Posterior vena cava (tissue), 2 donors: ENCODE data around the gene RNF223. TPM values are rescaled to one million over a fixed set of nuclear protein-coding genes. Genes with fewer than 3 reads are reported as not detected.
"Not testable (repeated sequence)": the region's sequence is repeated elsewhere in the genome, so short reads cannot be mapped to it uniquely, and the experiment has no call there.

Experiments
- DNase-seq: peaks from one replicate; pipeline ENCODE4 v3.0.0-alpha.2; 2020; ENCODE audit warnings: low spot score
- intact Hi-C, 2 donors: fragments of 100-400 bp; cut with DNase I; formaldehyde crosslinking; loops; one replicate each; pipeline versions ENCODE4 v1.14.1 to v1.14.2; 2022 to 2023
- total RNA-seq, 2 donors: library from RNA; stranded (reverse); fragmentation: NEBNext Ultra II Directional; extraction: Animal tissue kit (Norgen Biotek cat#: 25700); gene quantifications; one replicate each; pipeline ENCODE4 v1.2.1, GENCODE V29; 2021
- donor health status: DM: yes; HTN: yes; CAD: no.
- donor health status: DM: yes; HTN: yes; CAD: no.

RNF223 gene
- total RNA-seq, 2 donors from 2014 or later: not detected

- intact Hi-C loops: not testable (repeated sequence)
Observed at GRCh38 chr1:1065940-1066304, 8.2 kb downstream of the RNF223 start.

DNA sequence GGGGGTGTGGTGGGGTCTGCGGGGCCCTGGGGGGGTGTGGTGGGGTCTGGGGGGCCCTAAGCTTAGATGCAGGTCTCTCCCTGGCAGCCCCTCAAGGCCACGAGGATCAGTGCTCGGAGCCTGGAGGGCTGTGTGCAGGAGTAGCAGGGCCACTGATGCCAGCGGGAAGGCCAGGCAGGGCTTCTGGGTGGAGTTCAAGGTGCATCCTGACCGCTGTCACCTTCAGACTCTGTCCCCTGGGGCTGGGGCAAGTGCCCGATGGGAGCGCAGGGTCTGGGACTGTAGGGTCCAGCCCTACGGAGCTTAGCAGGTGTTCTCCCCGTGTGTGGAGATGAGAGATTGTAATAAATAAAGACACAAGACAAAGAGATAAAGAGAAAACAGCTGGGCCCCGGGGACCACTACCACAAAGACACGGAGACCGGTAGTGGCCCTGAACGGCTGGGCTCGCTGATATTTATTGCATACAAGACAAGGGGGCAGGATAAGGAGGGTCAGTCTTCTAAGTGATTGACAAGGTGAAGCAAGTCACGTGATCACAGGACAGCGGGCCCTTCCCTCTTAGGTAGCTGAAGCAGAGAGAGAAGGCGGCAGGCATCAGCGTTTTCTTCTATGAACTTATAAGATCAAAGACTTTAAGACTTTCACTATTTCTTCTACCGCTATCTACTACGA lies 8.7 kb downstream of the RNF223 start:
- intact Hi-C loops: no loop called here
- no peak for DNase-seq

More at GRCh38 chr1:1065940-1066304, 8.2 kb downstream of the RNF223 start:
- DNase-seq: not testable (repeated sequence)

DNA sequence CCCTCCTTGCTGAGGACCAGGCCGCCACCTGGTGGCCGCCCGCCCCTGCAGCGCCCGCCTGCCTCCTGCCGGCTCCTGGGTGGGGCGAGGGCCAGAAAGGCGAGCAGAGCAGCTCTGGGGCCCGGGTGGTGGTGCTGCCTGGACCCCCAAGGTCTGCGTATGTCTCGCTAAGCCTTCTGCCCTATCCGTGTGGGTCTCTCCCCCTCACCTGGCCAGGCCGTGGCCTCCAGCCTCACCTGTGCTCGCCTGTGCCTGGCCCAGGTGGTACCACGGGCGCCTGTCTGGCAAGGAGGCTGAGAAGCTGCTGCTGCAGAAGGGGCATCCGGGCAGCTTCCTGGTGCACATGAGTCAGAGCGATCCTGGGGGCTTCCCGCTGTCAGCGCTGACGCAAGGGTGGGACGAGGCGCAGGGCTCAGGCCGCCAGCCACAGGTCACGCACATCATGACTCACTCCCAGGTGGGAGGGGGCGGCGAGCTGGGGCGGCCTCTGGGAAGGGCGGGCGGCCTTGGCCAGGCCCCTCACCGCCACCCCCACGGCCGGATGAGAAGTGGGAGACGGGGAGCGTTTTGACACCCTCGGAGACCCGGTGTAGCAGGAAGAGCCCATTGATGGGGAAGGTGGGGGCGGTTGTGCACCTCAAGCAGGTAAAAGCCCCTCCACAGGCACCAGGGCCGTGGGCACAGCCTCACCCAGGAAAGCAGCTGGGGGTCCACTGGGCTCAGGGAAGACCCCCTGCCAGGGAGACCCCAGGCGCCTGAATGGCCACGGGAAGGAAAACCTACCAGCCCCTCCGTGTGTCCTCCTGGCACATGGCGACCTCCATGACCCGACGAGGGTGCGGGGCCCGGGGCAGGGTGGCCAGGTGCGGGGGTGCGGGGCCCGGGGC lies 9.9 kb downstream of the RNF223 start:
- intact Hi-C loops: loop anchor here in 1 of 2 donors (5.0 kb wide), 1 partner anchor 82 kb away; the partner anchor contains the start of gene PERM1
- DNase-seq: no peak

- intact Hi-C loops: loop anchor here in 1 of 2 donors (5.0 kb wide), 1 partner anchor 81 kb away; the partner anchor contains the start of gene PERM1
- DNase-seq: no peak
Observed at GRCh38 chr1:1063261-1063944, 10.7 kb downstream of the RNF223 start.

- intact Hi-C loops: loop anchor here in 1 of 2 donors (5.0 kb wide), 1 partner anchor 80 kb away; the partner anchor contains the start of gene PERM1
Observed at GRCh38 chr1:1062348-1063163, 11.6 kb downstream of the RNF223 start.

DNA sequence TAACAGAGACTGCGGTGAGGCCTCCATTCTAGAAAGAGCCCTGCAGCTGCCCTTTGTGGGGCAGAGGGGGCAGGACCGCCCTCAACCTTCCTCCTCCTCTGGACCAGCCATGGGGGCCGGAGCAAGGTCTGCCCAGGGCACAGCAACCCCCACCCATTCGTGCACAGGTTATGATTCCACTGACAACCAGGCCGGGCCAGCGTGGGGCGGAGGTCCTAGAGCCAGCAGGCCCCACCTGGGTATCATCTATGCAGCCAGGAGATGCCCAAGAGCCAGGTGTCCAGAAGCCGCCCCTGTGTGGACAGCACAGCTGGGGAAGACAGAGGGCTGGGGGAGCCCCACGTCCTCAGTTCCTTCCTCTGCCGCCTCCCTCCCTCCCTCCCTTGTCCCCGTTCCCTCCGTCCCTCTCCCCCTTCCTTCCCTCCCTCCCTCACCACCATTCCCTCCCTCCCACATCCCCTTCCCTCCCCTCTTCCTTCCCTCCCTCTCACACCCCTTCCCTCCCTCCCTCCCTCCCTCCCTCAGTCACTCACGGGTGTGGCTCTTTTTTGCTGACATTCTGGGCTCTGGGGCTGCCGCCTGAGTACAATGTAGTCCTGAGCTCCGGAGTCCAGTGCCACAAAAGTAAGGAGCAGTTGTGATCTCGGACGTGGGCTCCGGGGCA lies 12.3 kb downstream of the RNF223 start:
- no peak for DNase-seq
- intact Hi-C loops: loop anchor here in 1 of 2 donors (5.0 kb wide), 1 partner anchor 80 kb away; the partner anchor contains the start of gene PERM1

More at GRCh38 chr1:1062348-1063163, 11.6 kb downstream of the RNF223 start:
- DNase-seq: no peak

GRCh38 chr1:1060281-1061000 lies 13.7 kb downstream of the RNF223 start:
- intact Hi-C loops: loop anchor here in 1 of 2 donors (5.0 kb wide), 1 partner anchor 78 kb away; the partner anchor contains the start of gene PERM1
- no peak for DNase-seq

GRCh38 chr1:1059494-1060280 lies 14.4 kb downstream of the RNF223 start:
- intact Hi-C loops: loop anchor here in 1 of 2 donors (5.0 kb wide), 1 partner anchor 77 kb away; the partner anchor contains the start of gene PERM1
- peak; percentile 97 for DNase-seq

DNA sequence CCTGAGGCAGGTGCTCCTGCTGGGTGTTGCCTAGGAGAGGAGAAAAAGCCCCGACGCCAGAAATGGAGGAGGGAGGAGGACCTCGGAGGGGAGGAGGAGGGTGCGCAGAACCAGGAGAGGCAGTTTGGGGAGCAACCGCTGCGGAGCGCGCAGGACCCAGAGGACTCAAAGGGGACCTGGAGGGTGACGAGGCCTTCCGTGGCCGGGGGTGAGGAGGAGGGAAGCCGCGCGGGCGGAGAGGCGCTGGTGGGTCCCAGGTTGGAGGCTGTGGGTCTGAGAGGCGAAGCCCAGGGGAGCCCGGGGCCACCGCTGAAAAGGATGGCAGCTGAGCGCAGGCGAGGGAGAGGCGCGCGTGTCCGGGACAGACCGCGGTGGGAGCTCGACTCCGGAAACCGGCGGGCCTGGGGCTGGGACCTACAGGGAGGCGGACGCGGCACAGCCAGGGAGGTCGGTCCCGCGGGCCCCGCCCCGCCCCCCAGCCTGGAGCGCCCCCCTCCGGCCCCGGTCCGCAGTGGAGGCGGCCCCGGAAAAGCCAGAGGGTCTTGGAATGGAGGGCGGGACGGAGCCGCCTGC lies 15.1 kb downstream of the RNF223 start:
- intact Hi-C loops: no loop called here
- DNase-seq: no peak

DNA sequence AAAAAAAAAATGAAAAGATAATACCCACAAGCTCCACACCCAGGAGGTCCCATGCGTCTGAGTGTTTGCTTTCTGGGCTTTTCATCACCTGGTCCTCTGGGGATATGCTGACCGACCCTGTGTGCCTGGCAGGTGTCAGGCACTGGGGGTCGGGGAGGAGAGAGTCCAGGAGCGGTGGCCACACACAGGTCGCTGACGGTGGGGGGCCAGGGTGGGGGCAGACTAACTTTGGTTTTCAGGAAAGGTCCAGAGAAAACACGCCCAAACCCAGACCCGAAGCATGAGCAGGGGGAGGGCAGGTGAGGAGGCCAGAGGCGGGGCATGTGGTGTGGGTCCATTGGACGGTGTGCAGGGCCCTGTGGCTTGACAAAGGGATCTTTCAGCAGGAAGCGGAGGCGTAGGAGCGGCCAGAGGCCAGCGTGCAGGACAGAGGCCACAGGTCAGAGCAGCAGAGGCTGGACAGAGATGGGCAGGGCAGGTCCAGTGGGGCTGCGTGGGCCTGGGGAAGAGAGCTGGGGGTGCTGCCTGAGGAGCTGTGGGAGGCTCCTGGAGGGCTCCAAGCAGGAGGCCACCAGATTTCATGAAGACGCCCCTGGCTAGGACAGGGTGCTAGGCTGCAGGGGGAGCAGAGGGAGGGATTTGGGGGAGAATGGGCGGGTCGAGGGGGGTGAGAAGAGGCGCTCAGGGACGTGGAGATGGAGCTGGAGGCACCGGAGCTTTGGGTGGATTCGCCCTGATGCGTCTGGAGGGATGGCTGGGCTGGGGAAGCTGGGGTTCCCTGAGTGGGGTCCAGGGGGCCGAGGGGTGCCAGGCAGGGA lies 15.8 kb downstream of the RNF223 start:
- no peak for DNase-seq
- intact Hi-C loops: no loop called here

DNA sequence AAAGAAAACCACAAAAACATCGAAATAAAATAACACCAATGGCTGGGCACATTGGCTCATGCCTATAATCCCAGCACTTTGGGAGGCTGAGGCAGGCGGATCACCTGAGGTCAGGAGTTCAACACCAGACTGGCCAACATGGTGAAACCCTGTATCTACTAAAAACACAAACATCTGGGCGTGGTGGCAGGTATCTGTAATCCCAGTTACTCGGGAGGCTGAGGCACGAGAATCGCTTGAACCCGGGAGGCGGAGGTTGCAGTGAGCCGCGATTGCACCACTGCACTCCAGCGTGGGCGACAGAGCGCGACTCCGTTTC lies 16.4 kb downstream of the RNF223 start:
- DNase-seq, intact Hi-C loops: not testable (repeated sequence)

DNA sequence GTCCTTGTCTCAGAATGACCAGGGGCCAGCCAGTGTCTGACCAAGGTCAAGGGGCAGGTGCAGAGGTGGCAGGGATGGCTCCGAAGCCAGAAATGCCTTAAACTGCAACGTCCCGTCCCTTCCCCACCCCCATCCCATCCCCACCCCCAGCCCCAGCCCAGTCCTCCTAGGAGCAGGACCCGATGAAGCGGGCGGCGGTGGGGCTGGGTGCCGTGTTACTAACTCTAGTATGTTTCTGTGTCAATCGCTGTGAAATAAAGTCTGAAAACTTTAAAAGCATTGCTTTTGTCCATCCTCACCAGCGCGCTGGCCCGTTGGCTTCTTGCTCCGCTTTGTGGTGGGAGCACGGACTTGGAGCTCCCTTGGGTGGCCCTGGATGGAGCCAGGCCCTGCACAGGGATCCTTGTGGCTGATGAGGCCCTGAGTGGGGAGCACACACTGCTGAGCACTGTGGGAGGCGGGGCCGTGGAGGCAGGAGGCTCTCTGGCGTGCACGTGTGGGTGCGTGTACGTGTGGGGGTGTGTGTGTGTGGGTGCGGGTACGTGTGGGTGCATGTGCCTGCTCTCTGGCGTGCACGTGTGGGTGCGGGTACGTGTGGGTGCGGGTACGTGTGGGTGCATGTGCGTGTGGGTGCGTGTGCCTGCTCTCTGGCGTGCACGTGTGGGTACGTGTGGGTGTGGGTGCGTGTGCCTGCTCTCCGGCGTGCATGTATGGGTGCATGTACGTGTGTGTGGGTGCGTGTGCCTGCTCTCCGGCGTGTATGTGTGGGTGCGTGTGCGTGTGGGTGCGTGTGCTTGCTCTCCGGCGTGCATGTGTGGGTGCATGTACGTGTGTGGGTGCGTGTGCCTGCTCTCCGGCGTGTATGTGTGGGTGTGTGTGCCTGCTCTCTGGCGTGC lies 18.0 kb downstream of the RNF223 start:
- intact Hi-C loops: no loop called here
- no peak for DNase-seq

DNA sequence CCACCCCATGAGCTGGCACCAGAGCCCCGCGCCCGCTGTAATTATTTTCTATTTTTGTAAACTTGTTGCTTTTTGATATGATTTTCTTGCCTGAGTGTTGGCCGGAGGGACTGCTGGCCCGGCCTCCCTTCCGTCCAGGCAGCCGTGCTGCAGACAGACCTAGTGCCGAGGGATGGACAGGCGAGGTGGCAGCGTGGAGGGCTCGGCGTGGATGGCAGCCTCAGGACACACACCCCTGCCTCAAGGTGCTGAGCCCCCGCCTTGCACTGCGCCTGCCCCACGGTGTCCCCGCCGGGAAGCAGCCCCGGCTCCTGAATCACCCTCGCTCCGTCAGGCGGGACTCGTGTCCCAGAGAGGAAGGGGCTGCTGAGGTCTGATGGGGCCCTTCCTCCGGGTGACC lies 19.1 kb downstream of the RNF223 start:
- intact Hi-C loops: no loop called here
- DNase-seq: no peak

GRCh38 chr1:1054099-1054700 lies 19.9 kb downstream of the RNF223 start:
- intact Hi-C loops: no loop called here
- no peak for DNase-seq
